HG03159 (cell line): ENCODE results near the gene MT1M.
"Not testable (repeated sequence)": the region's sequence is repeated elsewhere in the genome, so short reads cannot be mapped to it uniquely, and the experiment has no call there.

ENCODE experiments used
- ATAC-seq: cut with Tn5 transposase; IDR thresholded peaks from one replicate; pipeline ENCODE4 v1.9.1; 2021; ENCODE audit warnings: mild to moderate bottlenecking, moderate library complexity; ENCODE audit not compliant: unreplicated experiment

MT1M gene

DNA sequence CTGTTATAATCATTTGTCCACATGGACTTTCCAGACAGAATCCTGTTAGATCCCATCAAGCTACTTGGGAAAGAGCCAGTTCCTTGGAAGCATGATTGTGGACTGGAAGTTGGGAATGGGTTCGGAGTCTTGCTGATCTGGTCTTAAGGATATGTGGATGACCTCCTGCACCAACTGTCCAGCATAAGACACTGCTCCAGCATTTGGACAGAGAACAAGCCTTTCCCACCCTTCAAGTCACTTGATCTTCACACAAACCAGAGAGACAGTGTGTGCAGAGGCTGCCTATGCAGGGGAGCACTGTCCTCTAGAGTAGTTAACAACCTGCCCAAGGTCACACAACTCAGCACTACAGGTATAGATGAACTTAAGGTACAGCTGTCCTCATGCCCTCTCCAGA is 13.4 kb downstream of the MT1M start:
- ATAC-seq, result no peak

- no peak for ATAC-seq
Observed at GRCh38 chr16:56647641-56648431, 15.4 kb downstream of the MT1M start.

- ATAC-seq, result no peak
Observed at GRCh38 chr16:56649271-56649670, 16.8 kb downstream of the MT1M start.

- ATAC-seq, result no peak
Observed at GRCh38 chr16:56649820-56650219, 17.4 kb downstream of the MT1M start.

GRCh38 chr16:56651586-56651985 is 19.1 kb downstream of the MT1M start, which contains the start of gene MT1B:
TSS of gene MT1B (plus strand) at chr16:56651886. CDS start at chr16:56651954, 68 bp downstream.
- ATAC-seq, result no peak

DNA sequence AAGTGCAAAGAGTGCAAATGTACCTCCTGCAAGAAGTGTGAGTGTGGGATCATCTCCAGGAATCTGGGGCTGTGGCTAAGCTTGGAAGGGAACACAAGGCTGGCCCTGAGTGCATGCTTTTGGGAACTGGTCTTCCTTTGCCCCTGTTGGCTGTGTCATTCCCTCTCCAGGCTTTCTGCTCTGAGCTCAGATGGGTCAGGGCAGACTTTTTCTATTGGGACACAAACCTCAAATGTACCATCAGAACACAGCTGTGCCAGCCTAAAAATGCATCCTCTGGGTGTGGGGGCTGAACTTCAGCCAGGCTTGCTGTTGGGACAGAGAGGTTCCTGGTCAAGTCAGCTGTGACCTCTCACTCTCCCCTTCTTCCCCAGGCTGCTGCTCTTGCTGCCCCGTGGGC is 20.1 kb downstream of the MT1M start:
- no peak for ATAC-seq

DNA sequence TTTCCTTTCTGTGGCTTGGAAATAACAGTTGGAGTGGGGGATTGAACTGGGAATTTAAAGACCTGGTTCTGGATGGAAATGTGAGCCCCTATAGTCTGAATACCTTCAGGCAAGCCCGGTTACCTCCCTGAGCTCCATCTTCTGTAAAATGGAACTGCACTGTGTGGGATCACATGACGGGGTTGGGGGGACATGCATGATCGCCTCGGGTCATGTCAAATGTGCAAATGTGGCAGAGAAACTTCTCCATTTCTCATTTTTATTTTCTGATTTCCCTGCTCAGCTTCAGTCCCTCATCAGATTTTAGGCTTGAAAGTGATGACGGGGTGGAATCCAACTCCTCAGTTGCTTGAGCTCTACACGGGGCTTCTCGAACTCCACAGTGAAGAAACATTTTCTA is 20.8 kb downstream of the MT1M start:
- ATAC-seq, result no peak

GRCh38 chr16:56657555-56658326 is 25.3 kb downstream of the MT1M start, which contains the start of gene MT1F:
TSS of gene MT1F (plus strand) at chr16:56657959. CDS start at chr16:56658059, 100 bp downstream.
- peak; percentile 57 for ATAC-seq

DNA sequence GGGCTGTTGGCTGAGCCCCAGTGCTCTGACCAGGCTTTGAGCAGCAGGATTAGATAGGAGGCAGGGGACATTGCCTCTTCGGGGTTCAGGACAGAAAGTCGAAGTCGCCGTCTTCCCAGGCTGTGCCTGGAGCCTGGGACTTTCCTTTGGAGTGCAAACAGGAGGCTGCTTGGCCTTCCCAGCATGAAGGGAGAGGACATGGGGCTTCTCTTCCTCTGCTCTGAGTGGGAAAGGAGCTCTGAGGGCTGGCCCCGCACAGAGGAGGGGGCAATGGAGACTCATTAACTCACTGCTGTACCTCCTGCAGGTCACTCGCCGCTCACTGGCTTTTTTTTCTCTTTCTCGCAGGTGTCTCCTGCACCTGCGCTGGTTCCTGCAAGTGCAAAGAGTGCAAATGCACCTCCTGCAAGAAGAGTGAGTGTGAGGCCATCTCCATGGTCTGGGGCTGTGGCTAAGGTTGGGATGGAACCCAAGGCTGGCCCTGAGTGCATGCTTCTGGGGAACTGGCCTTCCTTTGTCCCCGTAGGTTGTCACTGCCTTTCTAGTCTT is 25.9 kb downstream of the MT1M start:
- no peak for ATAC-seq

- no peak for ATAC-seq
Observed at GRCh38 chr16:56662357-56663354, 30.2 kb downstream of the MT1M start.

DNA sequence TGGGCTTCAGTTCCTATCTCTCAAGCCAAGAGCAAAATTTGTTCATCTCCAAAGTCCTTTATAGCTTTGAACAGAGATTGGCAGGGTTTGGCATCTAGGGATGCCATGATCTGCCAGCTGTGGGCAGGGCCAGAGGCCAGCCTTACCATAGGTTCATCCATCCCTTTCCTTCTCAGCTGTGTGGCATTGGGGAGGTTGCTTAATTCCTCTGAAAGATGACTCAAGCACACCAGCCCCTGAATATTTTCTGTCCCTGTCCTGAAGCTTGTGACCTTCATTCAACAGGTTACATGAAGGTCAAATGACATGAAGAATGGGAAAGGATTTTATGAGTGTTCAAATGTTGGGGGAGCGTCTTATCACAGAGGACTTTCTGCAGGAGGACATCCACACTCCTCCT is 32.0 kb downstream of the MT1M start:
- ATAC-seq, result no peak

GRCh38 chr16:56665286-56666261 is 33.1 kb downstream of the MT1M start:
- ATAC-seq, result not testable (repeated sequence)

GRCh38 chr16:56667581-56668571 is 35.4 kb downstream of the MT1M start, which contains the start of gene MT1G:
TSS of gene MT1G (minus strand) at chr16:56668065. CDS start at chr16:56667993, 72 bp downstream.
- no peak for ATAC-seq

DNA sequence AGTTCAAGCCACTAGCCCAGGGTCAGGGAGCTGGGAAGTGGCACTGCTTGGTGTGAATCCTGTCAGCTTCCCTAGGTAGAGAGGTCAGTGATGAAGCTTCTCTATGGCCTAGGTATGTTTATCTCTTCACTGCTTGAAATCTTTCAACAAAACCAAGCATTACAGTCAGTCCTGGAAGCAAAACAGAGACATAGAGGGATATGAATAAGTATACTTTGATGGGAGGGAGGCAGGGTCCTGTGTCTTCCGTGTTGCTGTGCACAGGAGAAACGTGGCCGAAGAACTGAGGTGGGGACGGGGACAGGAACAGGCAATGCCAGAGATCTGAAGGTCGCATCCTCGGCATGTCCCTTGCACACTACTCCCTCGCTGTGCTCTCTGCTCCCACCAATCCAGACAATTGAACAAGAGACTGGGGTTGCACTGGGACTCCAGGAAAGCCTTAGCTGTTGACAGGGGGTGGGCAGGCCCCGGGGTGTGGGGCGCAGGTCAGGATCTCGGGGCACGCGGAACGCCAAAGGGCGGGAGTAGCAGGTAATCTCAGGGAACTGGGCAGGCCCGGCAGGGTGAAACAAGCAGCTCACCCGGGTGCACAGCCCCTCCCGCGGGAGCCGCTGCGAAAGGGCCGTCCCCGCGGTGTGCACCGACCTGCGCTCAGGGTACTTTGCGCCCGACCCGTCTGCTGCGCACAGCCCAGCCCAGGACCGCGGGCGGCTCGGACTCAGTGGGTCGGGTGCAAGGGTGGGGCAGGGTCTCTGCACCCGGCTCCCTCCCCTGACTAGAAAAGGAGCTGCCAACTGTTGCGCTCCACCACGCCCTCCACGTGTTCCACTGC is 36.8 kb downstream of the MT1M start, which contains the start of gene MT1H:
TSS of gene MT1H (plus strand) at position 810 of the 835 bp plus-strand sequence. CDS start 71 bp downstream, outside the sequence.
- ATAC-seq, result no peak

GRCh38 chr16:56669840-56670619 is 37.6 kb downstream of the MT1M start:
- ATAC-seq, result no peak

GRCh38 chr16:56670620-56670934 is 38.1 kb downstream of the MT1M start:
- ATAC-seq, result no peak
